ENCODE results near the gene SRRM4. TPM values are rescaled to one million over a fixed set of nuclear protein-coding genes. Genes with fewer than 3 reads are reported as not detected.

The SRRM4 gene
- not detected for total RNA-seq

- 1% methylated on average over 37 to 60 of the region's 64 CpGs for WGBS, 2 donors
- peaks cover 3 to 39% of the 10 kb centered on the region in 2 donors for H3K27me3 ChIP-seq
- H3K4me1 ChIP-seq: peaks cover 0 to 20% (median 0%) of the 10 kb centered on the region in 4 donors
- H3K9me3 ChIP-seq: peaks cover 0 to 5% (median 0%) of the 10 kb centered on the region in 4 donors
- H3K36me3 ChIP-seq: no peaks in the 10 kb centered on the region
- no peak within 1 kb of the TSS for H3K27ac ChIP-seq
- no peak within 1 kb of the TSS for H3K4me3 ChIP-seq
- no peak for TF ChIP-seq EP300 (IDR thresholded peaks at IDR 0.05)
- TF ChIP-seq POLR2A (IDR thresholded peaks at IDR 0.05): no peak
- no peak for TF ChIP-seq CTCF (IDR thresholded peaks at IDR 0.05)
- no peak for DNase-seq (ENCODE audit: low spot score in 2 of 2)
These were observed at the start of gene SRRM4 for GRCh38 chr12:118981285-118982211. Gene SRRM4, plus strand, starts transcription at chr12:118981541. Its CDS starts 342 bp downstream, at chr12:118981883.

- Histone ChIP-seq H3K4me3 (no peak overlapping the region), H3K27me3 (no peaks in the 10 kb centered on the region), H3K27ac (no peak overlapping the region), H3K4me1 (no peaks in the 10 kb centered on the region), H3K36me3 (no peaks in the 10 kb centered on the region), H3K9me3 (no peaks in the 10 kb centered on the region)
- DNase-seq (ENCODE audit: low spot score in 2 of 2): no peak
- TF ChIP-seq EP300 (IDR thresholded peaks at IDR 0.05): no peak
- TF ChIP-seq CTCF (IDR thresholded peaks at IDR 0.05): no peak
- no peak for TF ChIP-seq POLR2A (IDR thresholded peaks at IDR 0.05)
- WGBS, 2 donors: 60 to 64% methylated on average over 10 of the region's 10 CpGs
These were observed 35.1 kb upstream of the SRRM4 start for GRCh38 chr12:118946256-118946655.

GRCh38 chr12:118958520-118958919, 22.8 kb upstream of the SRRM4 start:
- no peak overlapping the region for H3K4me3 ChIP-seq
- H3K27ac ChIP-seq: no peak overlapping the region
- peaks cover 0 to 10% (median 0%) of the 10 kb centered on the region in 4 donors for H3K9me3 ChIP-seq
- DNase-seq (ENCODE audit: low spot score in 2 of 2): no peak
- TF ChIP-seq CTCF (IDR thresholded peaks at IDR 0.05): no peak
- no peak for TF ChIP-seq POLR2A (IDR thresholded peaks at IDR 0.05)
- no peak for TF ChIP-seq EP300 (IDR thresholded peaks at IDR 0.05)
- no peaks in the 10 kb centered on the region for H3K36me3 ChIP-seq
- 46 to 47% methylated on average over 5 of the region's 5 CpGs for WGBS, 2 donors
- H3K27me3 ChIP-seq: no peaks in the 10 kb centered on the region
- H3K4me1 ChIP-seq: no peaks in the 10 kb centered on the region

GRCh38 chr12:118959348-118959747, 22.0 kb upstream of the SRRM4 start:
- Histone ChIP-seq H3K9me3 (peaks cover 0 to 10% (median 0%) of the 10 kb centered on the region in 4 donors), H3K27ac (no peak overlapping the region), H3K36me3 (no peaks in the 10 kb centered on the region), H3K4me1 (no peaks in the 10 kb centered on the region), H3K27me3 (no peaks in the 10 kb centered on the region), H3K4me3 (no peak overlapping the region)
- DNase-seq (ENCODE audit: low spot score in 2 of 2): no peak
- TF ChIP-seq POLR2A (IDR thresholded peaks at IDR 0.05) (no peak), EP300 (IDR thresholded peaks at IDR 0.05) (no peak), CTCF (IDR thresholded peaks at IDR 0.05) (no peak)
- WGBS, 2 donors: 53 to 65% methylated on average over 4 of the region's 4 CpGs

GRCh38 chr12:118959985-118960560, 21.3 kb upstream of the SRRM4 start:
- peaks cover 0 to 10% (median 0%) of the 10 kb centered on the region in 4 donors for H3K9me3 ChIP-seq
- no peaks in the 10 kb centered on the region for H3K27me3 ChIP-seq
- no peaks in the 10 kb centered on the region for H3K36me3 ChIP-seq
- no peak for DNase-seq (ENCODE audit: low spot score in 2 of 2)
- TF ChIP-seq CTCF (IDR thresholded peaks at IDR 0.05): no peak
- no peak for TF ChIP-seq POLR2A (IDR thresholded peaks at IDR 0.05)
- H3K27ac ChIP-seq: no peak overlapping the region
- 43 to 75% methylated on average over 2 of the region's 2 CpGs for WGBS, 2 donors
- H3K4me3 ChIP-seq: no peak overlapping the region
- H3K4me1 ChIP-seq: no peaks in the 10 kb centered on the region

Data from tibial nerve (tissue), 4 donors.